CD4-positive, alpha-beta T cell treated with Interleukin-4 for 1 hour (primary cell): Measurements from ENCODE around the gene GSTM2.
"Not testable (repeated sequence)": the region's sequence is repeated elsewhere in the genome, so short reads cannot be mapped to it uniquely, and the experiment has no call there.

Source experiments
- DNase-seq, 2 donors: peaks; one replicate each; pipeline ENCODE4 v3.0.0-alpha.2; 2020 to 2022

GSTM2 gene

DNA sequence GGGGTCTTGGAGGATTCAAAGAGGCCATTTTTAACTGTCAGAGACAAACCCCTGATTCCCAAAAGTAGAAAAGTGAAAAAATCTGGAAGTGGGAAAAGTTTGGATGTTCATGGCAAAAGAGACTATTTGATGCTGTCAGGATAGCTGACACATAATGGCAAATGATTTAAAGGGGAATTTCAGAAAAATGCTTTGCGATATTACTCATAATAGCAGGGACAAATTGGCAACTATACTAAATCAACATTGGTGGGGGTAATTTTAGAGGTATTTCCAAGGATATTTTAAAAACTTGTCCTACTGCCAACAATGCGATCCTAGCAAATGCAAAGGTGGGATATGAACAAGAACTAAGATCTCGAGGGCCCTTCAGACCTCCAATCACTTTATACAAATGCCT, 17.2 kb upstream of the GSTM2 start:
- no peak for DNase-seq

- no peak for DNase-seq
Measured at GRCh38 chr1:109652402-109652801, 15.5 kb upstream of the GSTM2 start.

DNA sequence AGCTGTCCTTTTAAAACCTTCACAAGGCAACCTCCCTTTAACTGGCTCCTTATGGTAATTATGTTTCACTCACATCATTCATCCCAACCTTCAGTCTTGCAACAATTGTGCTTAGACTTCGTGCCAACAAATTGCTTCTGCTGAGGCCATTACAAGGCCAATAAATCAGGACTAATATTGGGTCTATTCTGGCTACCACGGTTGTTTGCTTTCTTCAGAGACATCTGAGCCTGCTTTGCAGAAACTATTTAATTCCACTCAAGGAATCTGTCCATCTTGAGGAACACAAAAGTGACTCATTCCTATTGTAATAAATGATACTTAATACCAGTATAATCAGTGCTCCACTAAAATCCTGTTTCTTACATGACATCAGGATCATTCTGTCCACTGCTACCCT, 14.6 kb upstream of the GSTM2 start:
- DNase-seq: no peak

- no peak for DNase-seq
Measured at GRCh38 chr1:109654519-109654918, 13.3 kb upstream of the GSTM2 start.

- peak; percentile 57 to 68 for DNase-seq
Measured at GRCh38 chr1:109655615-109656519, 12.0 kb upstream of the GSTM2 start, which contains the start of gene GSTM4. TSS of gene GSTM4 (plus strand) at chr1:109656099. CDS start at chr1:109656390, 291 bp downstream.

- no peak for DNase-seq
Measured at GRCh38 chr1:109657395-109657794, 10.5 kb upstream of the GSTM2 start.

- DNase-seq: no peak
Measured at GRCh38 chr1:109657970-109658369, 9.9 kb upstream of the GSTM2 start.

DNA sequence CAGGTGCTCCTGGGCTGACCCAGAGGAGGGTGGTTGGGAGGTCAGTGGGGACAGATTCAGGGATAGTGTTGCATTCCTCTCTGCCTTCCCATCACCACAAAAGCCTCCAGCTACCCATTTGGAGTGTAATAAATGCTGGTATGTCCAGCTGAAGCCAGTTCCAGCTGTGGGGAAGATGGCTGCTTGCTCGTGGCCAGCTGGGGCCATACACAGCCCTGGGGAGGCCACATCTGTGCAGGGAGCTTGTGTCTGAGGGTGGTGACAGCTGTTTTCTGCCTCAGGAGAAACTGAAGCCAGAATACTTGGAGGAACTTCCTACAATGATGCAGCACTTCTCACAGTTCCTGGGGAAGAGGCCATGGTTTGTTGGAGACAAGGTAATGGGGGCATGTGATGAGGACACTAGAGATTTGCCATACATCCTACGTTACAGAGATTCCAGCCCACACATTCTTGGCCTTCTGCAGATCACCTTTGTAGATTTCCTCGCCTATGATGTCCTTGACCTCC, 9.3 kb upstream of the GSTM2 start:
- DNase-seq: no peak

DNA sequence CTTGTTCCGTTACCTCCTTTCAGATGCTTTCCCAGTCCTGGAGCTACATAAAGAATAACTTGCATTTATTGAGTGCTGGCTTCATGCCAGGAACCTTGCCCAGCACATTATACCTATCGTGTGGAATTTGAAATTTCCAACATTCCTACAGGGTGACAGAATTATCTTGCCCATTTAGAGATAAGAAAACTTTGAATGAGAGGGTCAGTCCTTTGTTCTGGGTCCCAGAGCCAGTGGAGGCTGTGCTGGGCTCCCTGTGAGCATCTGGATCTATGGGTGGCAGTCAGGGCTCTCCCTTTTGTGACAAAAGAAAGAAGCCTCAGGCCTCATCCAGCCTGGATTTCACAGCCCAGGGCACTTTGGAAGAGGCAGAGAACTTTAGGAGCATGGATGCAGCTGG, 8.7 kb upstream of the GSTM2 start:
- no peak for DNase-seq

- no peak for DNase-seq
Measured at GRCh38 chr1:109659997-109660690, 7.7 kb upstream of the GSTM2 start.

DNA sequence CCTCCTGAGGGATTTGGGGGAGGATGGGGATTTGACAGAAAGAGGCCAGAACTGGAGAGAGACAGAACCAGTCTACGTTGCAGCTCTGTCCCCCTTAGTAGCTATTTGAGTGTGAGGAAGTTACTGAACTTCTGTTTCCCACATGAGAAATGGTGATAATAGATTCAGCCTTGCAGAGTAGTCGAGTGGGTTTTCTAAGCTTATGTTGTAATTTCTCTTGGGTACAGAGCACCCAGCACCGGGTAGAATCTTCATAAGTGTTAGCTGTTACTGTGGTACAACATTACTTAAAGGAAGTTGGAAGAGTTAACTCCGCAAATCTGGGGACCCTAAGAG, 7.2 kb upstream of the GSTM2 start:
- not testable (repeated sequence) for DNase-seq

- no peak for DNase-seq
Measured at GRCh38 chr1:109661391-109661790, 6.5 kb upstream of the GSTM2 start.

GRCh38 chr1:109664671-109665070, 3.2 kb upstream of the GSTM2 start:
- no peak for DNase-seq

GRCh38 chr1:109668123-109668775, 392 bp downstream of the GSTM2 start:
- DNase-seq: no peak

- no peak for DNase-seq
Measured at GRCh38 chr1:109669246-109669948, 1.5 kb downstream of the GSTM2 start.

DNA sequence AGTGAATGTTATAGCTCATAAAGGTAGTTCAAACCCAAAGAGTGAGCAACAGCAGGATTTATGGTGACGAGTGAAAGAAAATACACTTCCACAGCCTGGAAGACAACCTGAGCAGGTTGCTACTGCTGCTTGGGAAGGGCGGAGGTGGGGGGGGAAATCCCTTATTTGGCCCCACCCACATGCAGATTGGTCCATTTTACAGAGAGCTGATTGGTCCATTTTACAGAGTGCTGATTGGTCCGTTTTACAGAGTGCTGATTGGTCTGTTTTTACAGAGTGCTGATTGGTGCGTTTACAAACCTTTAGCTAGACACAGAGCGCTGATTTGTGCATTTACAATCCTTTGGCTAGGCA, 2.1 kb downstream of the GSTM2 start:
- peak in 1 of 2 donors; percentile 16 for DNase-seq

GRCh38 chr1:109671067-109671466, 3.2 kb downstream of the GSTM2 start:
- no peak for DNase-seq

- DNase-seq: not testable (repeated sequence)
Measured at GRCh38 chr1:109673861-109674260, 6.0 kb downstream of the GSTM2 start.

DNA sequence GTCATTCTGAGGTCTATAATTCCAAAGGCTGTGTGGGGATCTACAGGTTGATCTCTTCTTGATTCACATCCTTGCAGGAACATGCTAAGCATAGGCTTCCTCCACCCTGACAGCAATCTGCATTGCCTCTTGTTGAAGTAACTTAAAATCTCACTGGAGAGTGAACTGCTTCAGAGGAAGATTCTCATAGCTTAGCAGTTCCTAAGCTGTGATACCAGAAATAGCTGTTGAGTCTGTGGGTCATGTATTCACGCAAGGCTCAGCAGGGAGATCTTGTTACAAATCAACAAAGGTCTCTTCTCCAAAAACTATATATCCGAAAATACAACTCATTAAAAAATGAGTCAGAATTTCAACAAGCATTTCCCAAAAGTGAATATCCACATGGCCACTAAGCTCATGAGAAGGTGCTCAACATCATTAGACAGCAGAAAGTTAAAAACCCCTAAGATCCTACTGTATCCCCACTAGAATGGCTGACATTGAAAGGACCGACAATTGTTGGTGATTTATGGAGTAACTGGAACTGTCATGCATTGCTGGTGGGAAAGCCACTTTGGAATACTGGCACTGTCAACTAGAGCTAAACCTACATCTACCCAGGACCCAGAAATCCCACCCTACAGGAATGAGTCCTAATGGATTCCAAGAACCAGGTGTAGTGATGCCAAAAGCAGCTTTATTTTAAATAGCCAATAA, 9.0 kb downstream of the GSTM2 start:
- DNase-seq: not testable (repeated sequence)

GRCh38 chr1:109677459-109677858, 9.6 kb downstream of the GSTM2 start:
- no peak for DNase-seq

- not testable (repeated sequence) for DNase-seq
Measured at GRCh38 chr1:109678637-109679036, 10.8 kb downstream of the GSTM2 start.

DNA sequence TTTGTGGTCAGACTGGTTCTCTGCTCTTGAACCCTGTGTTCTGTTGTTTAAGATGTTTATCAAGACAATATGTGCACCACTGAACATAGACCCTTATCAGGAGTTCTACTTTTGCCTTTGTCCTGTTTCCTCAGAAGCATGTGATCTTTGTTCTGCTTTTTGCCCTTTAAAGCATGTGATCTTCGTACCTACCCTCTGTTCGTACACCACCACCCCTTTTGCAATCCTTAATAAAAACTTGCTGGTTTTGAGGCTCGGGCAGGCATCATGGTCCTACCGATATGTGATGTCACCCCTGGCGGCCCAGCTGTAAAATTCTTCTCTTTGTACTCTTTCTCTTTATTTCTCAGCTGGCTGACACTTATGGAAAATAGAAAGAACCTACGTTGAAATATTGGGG, 16.9 kb downstream of the GSTM2 start:
- not testable (repeated sequence) for DNase-seq
